Activated CD8-positive, alpha-beta memory T cell treated with anti-CD3 and anti-CD28 coated beads, Interleukin-2, amount 10 ng/mL, durations not matched to agents 7 days and 5 days (primary cell): ENCODE measurements around the gene BSG. TPM values are rescaled to one million over a fixed set of nuclear protein-coding genes. Genes with fewer than 3 reads are reported as not detected.

Experiments used
- ATAC-seq: fragments of 150-1000 bp; cut with Tn5 transposase; one replicate; pipeline ENCODE4 v1.10.0; 2021; ENCODE audit warnings: moderate library complexity
- CTCF ChIA-PET: fragments of 350-600 bp; sonication (Branson Sonifier 250); formaldehyde crosslinking; loops from one replicate; lab custom pipeline; 2021; ENCODE audit warnings: antibody characterized with exemption; lab: Charles Lee
- DNase-seq: peaks from one replicate; pipeline ENCODE4 v3.0.0-alpha.2; 2020
- H3K27ac Mint-ChIP-seq: one replicate; pipeline ENCODE4 v1.8.0; 2021; ENCODE audit warnings: mild to moderate bottlenecking, mixed read lengths
- H3K27me3 Mint-ChIP-seq: one replicate; pipeline ENCODE4 v1.8.0; 2021; ENCODE audit warnings: mixed read lengths
- H3K36me3 Mint-ChIP-seq: one replicate; pipeline ENCODE4 v1.8.0; 2021; ENCODE audit warnings: mild to moderate bottlenecking, mixed read lengths
- H3K4me1 Mint-ChIP-seq: one replicate; pipeline ENCODE4 v1.8.0; 2021; ENCODE audit warnings: mixed read lengths
- H3K4me3 Mint-ChIP-seq: one replicate; pipeline ENCODE4 v1.8.0; 2021; ENCODE audit warnings: mild to moderate bottlenecking, moderate library complexity, mixed read lengths
- H3K9me3 Mint-ChIP-seq: one replicate; pipeline ENCODE4 v1.8.0; 2022; ENCODE audit warnings: low read depth, mixed read lengths
- total RNA-seq, 2 experiments: library from RNA; stranded (reverse); gene quantifications; one replicate each; pipeline ENCODE4 v1.2.3, GENCODE V29; 2021

Gene BSG
- 100 to 1,000 TPM; 206 to 225 TPM for total RNA-seq

DNA sequence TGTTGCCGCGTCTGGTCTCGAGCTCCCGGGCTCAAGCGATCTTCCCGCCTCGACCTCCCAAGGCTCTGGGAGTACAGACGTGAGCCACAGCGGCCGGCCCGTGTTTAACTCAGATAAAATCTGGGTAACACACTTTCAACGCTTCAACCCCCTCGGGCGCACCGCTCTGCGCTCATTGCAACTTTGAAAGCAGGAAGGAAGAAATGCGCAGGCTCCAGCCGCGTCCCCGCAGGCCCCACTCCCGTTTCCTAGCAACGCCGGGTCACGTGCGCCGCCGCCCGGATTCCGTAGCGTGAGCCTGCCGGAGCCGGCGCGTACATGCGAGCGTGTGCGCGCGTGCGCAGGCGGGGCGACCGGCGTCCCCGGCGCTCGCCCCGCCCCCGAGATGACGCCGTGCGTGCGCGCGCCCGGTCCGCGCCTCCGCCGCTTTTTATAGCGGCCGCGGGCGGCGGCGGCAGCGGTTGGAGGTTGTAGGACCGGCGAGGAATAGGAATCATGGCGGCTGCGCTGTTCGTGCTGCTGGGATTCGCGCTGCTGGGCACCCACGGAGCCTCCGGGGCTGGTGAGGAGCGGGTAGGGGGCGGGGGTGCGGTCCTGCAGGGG lies at the start of gene BSG:
Gene BSG (plus strand): TSS at position 457 of the 603 bp plus-strand sequence. CDS start 39 bp downstream, at position 496.
- no peaks in the 10 kb centered on the region for H3K27me3 Mint-ChIP-seq
- H3K4me1 Mint-ChIP-seq, result peaks cover 39% of the 10 kb centered on the region
- CTCF ChIA-PET, result interaction anchor here (1.0 to 2.2 kb wide), 4 partner anchors 12 to 114 kb away, joined by 3 to 7 read pairs (median 6); no protein-coding TSS in a partner anchor
- ATAC-seq (peak; percentile 84), DNase-seq (peak; percentile 99)
- peaks cover 3% of the 10 kb centered on the region for H3K36me3 Mint-ChIP-seq
- peak within 1 kb of the TSS; percentile 87 for H3K27ac Mint-ChIP-seq
- peak within 1 kb of the TSS; percentile 81 for H3K4me3 Mint-ChIP-seq
- no peaks in the 10 kb centered on the region for H3K9me3 Mint-ChIP-seq

DNA sequence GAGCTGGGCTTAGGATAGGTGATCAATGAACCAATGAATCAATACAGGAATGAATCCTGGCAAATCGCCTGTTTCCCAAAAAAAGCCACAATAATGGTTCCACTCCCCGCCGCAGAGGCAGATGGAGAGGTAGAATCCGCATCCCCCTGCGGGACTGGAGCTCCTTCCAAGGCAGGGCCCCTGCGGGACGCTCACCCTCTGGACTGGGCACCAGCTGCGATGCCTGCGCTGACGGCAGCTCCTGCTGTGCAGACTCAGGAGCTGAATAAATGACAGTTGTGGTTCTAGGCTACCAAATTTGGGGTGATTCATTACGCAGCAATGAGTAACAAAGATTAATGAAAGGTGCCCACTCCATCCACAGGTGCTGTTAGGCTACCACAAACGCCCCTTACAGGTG lies 49.7 kb upstream of the BSG start:
- no peak overlapping the region for H3K27ac Mint-ChIP-seq

DNA sequence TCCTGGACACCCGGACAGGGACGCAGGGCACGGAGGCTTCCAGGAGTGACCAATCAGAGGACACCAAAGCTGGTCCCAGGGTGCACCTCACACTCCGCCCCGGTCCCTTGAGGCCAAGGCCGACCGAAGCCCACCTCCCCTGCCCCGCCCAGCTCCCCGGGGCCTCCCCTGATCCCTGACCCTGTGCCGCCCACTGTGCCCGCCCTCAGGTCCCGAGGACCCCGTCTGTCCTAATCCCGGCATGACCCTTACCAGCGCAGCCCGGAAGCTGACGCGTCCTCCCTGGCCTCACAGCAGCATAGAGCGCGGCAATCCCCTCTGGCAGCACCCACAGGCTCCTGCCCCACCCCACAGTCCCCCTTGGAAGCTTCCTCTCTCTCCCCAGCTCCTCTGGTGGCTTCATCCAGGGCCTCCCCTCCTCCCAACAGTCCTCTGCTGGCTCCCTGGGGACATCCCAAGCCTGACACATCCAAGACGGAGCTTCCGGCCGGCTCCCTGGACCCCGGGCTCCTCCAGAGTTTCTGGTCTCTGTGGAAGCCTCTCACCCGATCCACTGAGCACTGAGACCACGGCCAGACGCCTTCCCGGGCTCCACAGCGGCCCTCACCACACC lies 48.2 kb upstream of the BSG start:
- H3K27ac Mint-ChIP-seq, result no peak overlapping the region
- H3K36me3 Mint-ChIP-seq, result no peaks in the 10 kb centered on the region
- peaks cover 5% of the 10 kb centered on the region for H3K4me1 Mint-ChIP-seq
- no peak for DNase-seq
- ATAC-seq, result peak; percentile 42
- CTCF ChIA-PET, result no interaction called here
- H3K4me3 Mint-ChIP-seq, result no peak overlapping the region
- H3K9me3 Mint-ChIP-seq, result no peaks in the 10 kb centered on the region
- peaks cover 3% of the 10 kb centered on the region for H3K27me3 Mint-ChIP-seq

More for the DNA sequence above, 49.7 kb upstream of the BSG start:
- Mint-ChIP-seq H3K36me3 (no peaks in the 10 kb centered on the region), H3K4me3 (no peak overlapping the region), H3K4me1 (peaks cover 5% of the 10 kb centered on the region), H3K9me3 (no peaks in the 10 kb centered on the region), H3K27me3 (peaks cover 3% of the 10 kb centered on the region)
- DNase-seq, result no peak
- no peak for ATAC-seq
- CTCF ChIA-PET, result interaction anchor here (3.4 kb wide), 1 partner anchor 11 kb away, joined by 25 read pairs; no protein-coding TSS in a partner anchor

DNA sequence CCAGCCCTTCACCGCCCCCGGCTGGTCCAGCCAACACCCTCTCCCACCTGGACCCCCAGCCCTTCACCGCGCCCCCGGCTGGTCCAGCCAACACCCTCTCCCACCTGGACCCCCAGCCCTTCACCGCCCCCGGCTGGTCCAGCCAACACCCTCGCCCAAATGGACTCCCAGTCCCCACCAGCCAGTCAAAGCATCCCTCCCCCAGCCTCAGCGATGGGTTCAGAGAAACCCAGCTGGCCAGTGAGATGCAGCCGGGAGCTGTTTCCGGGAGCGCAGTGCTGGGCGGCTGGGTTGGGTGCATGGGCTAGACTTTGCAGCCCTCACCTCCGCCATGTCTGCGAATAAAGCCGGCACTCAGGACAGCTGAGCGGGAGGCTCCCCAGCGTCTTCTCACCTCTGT lies 47.4 kb upstream of the BSG start:
- DNase-seq, result no peak
- H3K9me3 Mint-ChIP-seq, result no peaks in the 10 kb centered on the region
- CTCF ChIA-PET, result no interaction called here

DNA sequence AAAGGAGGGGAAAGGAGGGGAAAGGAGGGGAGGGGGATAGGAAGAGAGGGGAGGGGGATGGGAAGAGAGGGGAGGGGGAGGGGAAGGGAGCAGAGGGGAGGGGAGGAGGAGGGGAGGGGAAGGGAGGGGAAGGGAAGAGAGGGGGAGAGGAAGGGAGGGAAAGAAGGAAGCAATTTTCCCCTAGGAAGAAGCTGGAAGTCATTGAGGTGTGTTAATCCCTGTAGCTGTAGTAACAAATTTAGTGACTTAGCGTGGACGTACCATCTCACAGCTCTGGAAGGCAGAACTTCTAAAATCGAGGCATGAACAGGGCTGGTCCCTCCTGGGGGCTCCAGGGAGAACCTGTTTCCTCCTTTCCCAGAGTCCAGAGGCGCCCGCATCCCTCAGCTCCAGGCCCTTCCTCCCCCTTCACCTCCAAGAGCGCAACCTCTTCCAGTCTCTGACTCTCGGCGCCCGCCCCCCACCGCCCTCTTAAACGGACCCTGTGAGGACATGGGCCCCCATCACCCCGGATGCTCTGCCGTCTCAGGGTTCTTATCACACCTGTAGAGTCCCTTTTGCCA lies 46.5 kb upstream of the BSG start:
- DNase-seq (no peak), ATAC-seq (no peak)
- Mint-ChIP-seq H3K9me3 (no peaks in the 10 kb centered on the region), H3K27me3 (peaks cover 3% of the 10 kb centered on the region), H3K36me3 (no peaks in the 10 kb centered on the region), H3K4me3 (no peak overlapping the region), H3K27ac (no peak overlapping the region), H3K4me1 (peaks cover 7% of the 10 kb centered on the region)
- CTCF ChIA-PET, result interaction anchor here (8.5 kb wide), 1 partner anchor 14 kb away, joined by 94 read pairs; no protein-coding TSS in a partner anchor

More for the DNA sequence above, 47.4 kb upstream of the BSG start:
- no peak for ATAC-seq
- H3K27ac Mint-ChIP-seq, result no peak overlapping the region
- no peaks in the 10 kb centered on the region for H3K36me3 Mint-ChIP-seq
- H3K4me3 Mint-ChIP-seq, result no peak overlapping the region
- H3K4me1 Mint-ChIP-seq, result peaks cover 6% of the 10 kb centered on the region
- peaks cover 3% of the 10 kb centered on the region for H3K27me3 Mint-ChIP-seq

DNA sequence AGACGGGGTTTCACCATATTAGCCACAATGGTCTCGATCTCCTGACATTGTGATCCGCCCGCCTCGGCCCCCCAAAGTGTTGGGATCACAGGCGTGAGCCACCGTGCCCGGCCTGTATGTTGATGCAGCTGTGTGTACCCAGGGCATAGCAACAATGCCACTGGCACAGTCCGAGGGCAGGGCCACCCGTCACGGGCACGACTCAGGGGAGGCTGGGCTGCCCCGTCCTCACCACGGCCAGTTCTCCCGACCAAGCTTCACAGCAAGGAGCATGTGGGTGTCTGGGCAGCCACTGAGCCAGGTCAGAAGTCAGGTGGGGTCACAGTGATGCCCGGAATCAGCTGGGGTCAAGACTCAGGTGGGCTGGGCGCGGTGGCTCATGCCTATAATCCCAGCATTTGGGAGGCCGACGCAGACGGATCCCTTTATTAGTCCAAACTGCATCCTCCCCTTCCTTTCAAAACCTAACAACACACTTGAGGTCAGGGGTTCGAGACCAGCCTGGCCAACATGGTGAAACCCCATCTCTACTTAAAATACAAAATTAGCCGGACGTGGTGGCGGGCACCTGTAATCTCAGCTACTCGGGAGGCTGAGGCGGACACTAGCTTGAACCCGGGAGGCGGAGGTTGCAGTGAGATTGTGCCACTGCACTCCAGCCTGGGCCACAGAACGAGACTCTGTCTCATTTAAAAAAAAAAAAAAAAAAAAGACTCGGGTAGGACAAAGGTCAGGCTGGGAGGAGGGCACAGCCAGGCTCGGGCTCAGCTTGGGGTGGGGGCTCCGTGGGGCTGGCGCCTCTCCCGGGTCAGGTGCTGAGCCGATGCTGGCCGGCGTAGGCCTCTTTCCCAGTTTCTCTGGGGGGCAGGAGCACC lies 42.0 kb upstream of the BSG start:
- DNase-seq (no peak), ATAC-seq (no peak)
- CTCF ChIA-PET, result interaction anchor here (1.4 to 8.5 kb wide), 7 partner anchors 11 to 240 kb away, joined by 3 to 94 read pairs (median 14); partner anchors contain the start of genes GZMM and TPGS1
- Mint-ChIP-seq H3K9me3 (no peaks in the 10 kb centered on the region), H3K36me3 (no peaks in the 10 kb centered on the region), H3K27me3 (peaks cover 3% of the 10 kb centered on the region), H3K27ac (peak overlapping the region; percentile 83), H3K4me3 (peak overlapping the region; percentile 77), H3K4me1 (peaks cover 18% of the 10 kb centered on the region)

DNA sequence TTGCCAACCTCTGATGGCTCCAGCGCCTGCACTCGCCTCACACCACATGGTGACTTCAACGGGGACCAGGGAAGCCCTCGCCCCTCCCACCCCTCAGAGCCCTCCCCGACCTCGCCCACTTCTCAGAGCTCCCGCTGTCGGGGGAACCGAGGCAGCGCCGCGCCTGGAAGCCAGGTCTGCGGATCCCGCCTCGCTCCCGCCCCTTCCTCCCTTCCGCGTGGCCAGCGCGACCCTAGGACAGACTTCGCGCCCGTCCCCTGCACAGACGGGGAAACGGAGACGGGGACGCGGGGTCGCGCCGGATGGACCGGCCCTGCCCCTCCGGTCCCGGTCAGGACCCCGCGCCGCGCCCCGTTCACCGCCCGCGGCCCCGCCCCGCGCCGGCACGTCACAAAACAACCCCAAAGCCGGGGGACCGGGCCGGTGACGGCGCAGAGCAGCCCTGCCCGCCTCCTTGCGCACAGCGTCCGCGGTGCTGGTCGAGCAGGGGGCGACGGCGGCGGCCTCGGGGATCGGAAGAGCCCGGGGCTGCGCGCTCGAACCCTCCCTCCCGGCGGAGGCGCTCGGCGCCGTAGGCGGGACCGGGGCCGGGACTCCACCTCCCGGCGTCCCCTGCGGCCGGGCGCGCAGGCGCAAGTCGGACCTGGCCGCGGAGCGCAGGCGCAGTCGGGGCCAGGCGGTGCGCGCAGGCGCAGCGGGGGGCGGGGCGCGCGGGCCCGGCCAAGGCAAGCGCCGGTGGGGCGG lies 41.2 kb upstream of the BSG start:
- peaks cover 3% of the 10 kb centered on the region for H3K27me3 Mint-ChIP-seq
- H3K4me1 Mint-ChIP-seq, result peaks cover 18% of the 10 kb centered on the region
- no peaks in the 10 kb centered on the region for H3K9me3 Mint-ChIP-seq
- no peaks in the 10 kb centered on the region for H3K36me3 Mint-ChIP-seq
- peak overlapping the region; percentile 83 for H3K27ac Mint-ChIP-seq
- ATAC-seq (peak; percentile 83), DNase-seq (peak; percentile 90)
- peak overlapping the region; percentile 77 for H3K4me3 Mint-ChIP-seq
- CTCF ChIA-PET, result interaction anchor here (1.0 to 8.5 kb wide), 11 partner anchors 12 to 239 kb away, joined by 3 to 94 read pairs (median 5); partner anchors contain the start of genes GZMM, MADCAM1 and TPGS1

DNA sequence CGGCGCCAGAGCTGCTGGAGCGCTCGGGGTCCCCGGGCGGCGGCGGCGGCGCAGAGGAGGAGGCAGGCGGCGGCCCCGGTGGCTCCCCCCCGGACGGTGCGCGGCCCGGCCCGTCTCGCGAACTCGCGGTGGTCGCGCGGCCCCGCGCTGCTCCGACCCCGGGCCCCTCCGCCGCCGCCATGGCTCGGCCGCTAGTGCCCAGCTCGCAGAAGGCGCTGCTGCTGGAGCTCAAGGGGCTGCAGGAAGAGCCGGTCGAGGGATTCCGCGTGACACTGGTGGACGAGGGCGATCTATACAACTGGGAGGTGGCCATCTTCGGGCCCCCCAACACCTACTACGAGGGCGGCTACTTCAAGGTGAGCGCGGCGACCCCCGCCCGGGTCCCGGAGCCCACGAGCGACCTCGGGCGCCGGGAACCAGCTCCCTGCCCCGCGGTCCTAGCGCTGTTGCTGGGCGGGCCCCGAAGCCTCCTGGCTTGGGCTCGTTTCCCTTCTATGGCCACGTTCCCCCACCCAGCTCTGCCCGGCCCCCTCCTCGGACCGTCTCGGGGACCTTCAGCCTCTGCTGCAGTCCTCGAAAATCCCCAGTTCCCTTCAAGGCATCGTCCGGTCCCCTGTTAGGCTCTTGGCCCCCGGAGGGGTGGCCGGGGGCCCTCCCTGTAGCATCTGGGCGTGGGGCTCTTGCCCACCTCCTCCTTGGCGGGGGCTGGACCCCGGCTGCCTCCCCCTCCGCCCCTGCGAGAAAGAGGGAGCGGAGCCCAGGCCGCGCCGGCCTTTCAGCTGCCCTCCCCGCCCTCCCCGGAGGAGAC lies 40.4 kb upstream of the BSG start, which contains the start of gene CDC34:
Gene CDC34 (plus strand): TSS at position 8 of the 808 bp plus-strand sequence. CDS start 172 bp downstream, at position 180.
- peaks cover 18% of the 10 kb centered on the region for H3K4me1 Mint-ChIP-seq
- peaks cover 1% of the 10 kb centered on the region for H3K36me3 Mint-ChIP-seq
- H3K27me3 Mint-ChIP-seq, result peaks cover under 1% of the 10 kb centered on the region
- peak within 1 kb of the TSS; percentile 83 for H3K27ac Mint-ChIP-seq
- CTCF ChIA-PET, result interaction anchor here (1.0 to 8.5 kb wide), 12 partner anchors 11 to 238 kb away, joined by 3 to 94 read pairs (median 7); partner anchors contain the start of genes BSG, GZMM, MADCAM1 and TPGS1
- H3K4me3 Mint-ChIP-seq, result peak within 1 kb of the TSS; percentile 81
- DNase-seq (no peak), ATAC-seq (no peak)
- no peaks in the 10 kb centered on the region for H3K9me3 Mint-ChIP-seq

DNA sequence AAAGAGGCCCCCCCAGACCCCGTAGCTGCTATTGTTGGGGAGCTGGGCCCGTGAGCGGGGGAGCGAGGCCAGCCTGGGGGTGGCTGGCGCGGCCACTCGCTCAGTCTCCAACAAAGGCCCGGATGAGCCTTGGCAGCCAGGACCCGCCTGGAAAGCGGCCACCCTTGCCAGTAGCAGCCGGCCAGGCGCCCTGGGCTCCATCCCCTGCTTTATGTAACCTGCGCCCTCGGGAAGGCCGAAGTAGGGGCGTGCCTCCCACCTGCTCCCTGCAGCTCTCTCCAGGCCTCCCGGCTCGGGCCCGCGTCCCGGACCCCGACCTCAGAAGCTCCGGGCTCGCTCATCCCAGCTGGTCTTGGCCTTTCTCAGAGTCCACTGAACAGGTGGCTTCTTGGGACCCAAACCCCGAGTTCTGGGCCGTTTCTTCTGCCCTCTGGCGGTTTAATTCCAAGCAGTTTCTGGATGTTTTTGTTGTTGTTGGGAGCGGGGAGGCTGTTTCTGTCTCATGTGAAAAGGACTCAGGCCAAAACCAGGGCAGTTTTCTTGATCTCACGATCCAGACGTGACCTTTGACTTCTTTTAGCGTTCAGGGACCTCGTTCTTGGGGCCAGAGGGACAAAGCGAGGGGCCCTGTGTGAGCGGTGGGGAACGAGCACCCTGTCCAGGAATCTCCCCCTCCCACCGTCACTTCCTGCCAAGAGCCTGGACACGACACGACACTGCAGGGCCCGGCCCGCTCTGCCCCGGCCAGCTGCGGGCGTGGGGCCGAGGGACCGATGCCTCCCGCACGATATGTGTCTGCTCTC lies 39.6 kb upstream of the BSG start:
- peak; percentile 65 for DNase-seq
- peaks cover 1% of the 10 kb centered on the region for H3K36me3 Mint-ChIP-seq
- H3K4me3 Mint-ChIP-seq, result peak overlapping the region; percentile 81
- H3K27ac Mint-ChIP-seq, result peak overlapping the region; percentile 85
- H3K27me3 Mint-ChIP-seq, result no peaks in the 10 kb centered on the region
- ATAC-seq, result no peak
- CTCF ChIA-PET, result interaction anchor here (1.0 to 8.5 kb wide), 10 partner anchors 11 to 237 kb away, joined by 3 to 94 read pairs (median 7); partner anchors contain the start of genes BSG, GZMM and TPGS1
- H3K4me1 Mint-ChIP-seq, result peaks cover 18% of the 10 kb centered on the region
- no peaks in the 10 kb centered on the region for H3K9me3 Mint-ChIP-seq

DNA sequence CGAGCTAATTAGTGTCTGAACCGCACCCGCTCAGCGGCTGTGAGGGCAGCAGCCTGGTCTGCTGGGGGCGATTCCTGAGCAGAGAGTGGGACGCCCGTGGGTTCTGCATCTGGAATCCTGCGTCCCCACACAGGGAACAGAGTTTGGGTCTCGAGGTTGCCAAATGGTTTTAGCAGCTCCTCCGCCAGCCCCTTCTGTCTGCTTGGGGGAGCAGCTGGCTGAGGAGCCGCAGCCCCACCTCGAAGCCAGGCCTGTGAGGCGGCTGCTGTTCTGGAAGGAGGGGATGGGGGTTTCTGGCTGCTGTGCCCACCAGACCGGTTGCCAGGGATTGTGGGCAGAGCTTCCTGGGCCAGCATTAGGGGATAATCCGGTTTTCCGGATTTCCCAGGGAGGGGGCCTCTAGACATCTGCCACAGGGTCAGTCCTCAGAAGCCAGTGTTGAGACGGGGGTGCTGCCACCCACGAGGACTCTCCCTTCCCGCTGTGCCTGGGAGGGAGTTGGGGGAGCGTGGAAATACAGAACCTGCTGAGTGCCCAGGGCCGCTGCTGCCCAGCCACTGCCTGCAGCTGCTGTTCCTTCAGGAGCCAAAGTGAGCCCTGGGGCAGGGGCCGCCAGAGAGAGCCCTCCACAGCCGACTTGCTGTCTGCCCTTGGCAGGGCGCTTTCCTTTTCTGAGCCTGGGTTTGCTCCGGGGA lies 38.9 kb upstream of the BSG start:
- Mint-ChIP-seq H3K9me3 (no peaks in the 10 kb centered on the region), H3K4me1 (peaks cover 18% of the 10 kb centered on the region), H3K36me3 (peaks cover 4% of the 10 kb centered on the region), H3K27ac (peak overlapping the region; percentile 19), H3K27me3 (no peaks in the 10 kb centered on the region), H3K4me3 (peak overlapping the region; percentile 81)
- ATAC-seq, result no peak
- no peak for DNase-seq
- CTCF ChIA-PET, result interaction anchor here (1.1 to 8.5 kb wide), 8 partner anchors 10 to 238 kb away, joined by 3 to 94 read pairs (median 10); partner anchors contain the start of genes BSG, GZMM and TPGS1
